ENCODE results near the gene PLD1.

PLD1 gene

GRCh38 chr3:171743327-171744157 is 66.7 kb downstream of the PLD1 start:
- no peak for DNase-seq
- H3K27ac ChIP-seq (ENCODE audit: low read depth, low read length), result no peak overlapping the region
- no peaks in the 10 kb centered on the region for H3K27me3 ChIP-seq (ENCODE audit: insufficient read depth, low read length, poor library complexity)
- no peaks in the 10 kb centered on the region for H3K79me1 ChIP-seq (ENCODE audit: low read length)
- no peaks in the 10 kb centered on the region for H3K79me2 ChIP-seq (ENCODE audit: control insufficient read depth, insufficient read depth, low read length)
- H2BK15ac ChIP-seq (replicated peaks; ENCODE audit: low read depth), result no peak overlapping the region
- no peak overlapping the region for H3K23ac ChIP-seq (ENCODE audit: low read length)
- no peak overlapping the region for H3K4me3 ChIP-seq (ENCODE audit: low read length)
- no peak overlapping the region for H3K4ac ChIP-seq (ENCODE audit: low read depth, low read length)
- H2BK5ac ChIP-seq (ENCODE audit: low read length), result no peak overlapping the region
- no peak overlapping the region for H3K4me2 ChIP-seq (ENCODE audit: low read length)
- no peaks in the 10 kb centered on the region for H3K36me3 ChIP-seq (ENCODE audit: control insufficient read depth, insufficient read depth, low read length)
- H3K56ac ChIP-seq (ENCODE audit: low read length), result no peak overlapping the region
- peaks cover 2% of the 10 kb centered on the region for H3K4me1 ChIP-seq (ENCODE audit: control insufficient read depth, low read depth, low read length)
- no peak overlapping the region for H2BK120ac ChIP-seq (ENCODE audit: low read depth, low read length)
- H3K18ac ChIP-seq (ENCODE audit: low read length), result no peak overlapping the region
- H2AK5ac ChIP-seq (ENCODE audit: low read length), result no peak overlapping the region
- H3K9ac ChIP-seq (ENCODE audit: low read length), result no peak overlapping the region
- no CpG with 5 or more reads among the region's 10 CpGs for WGBS (ENCODE audit: extremely low coverage, insufficient coverage, low lambda C conversion rate)
- H4K5ac ChIP-seq (ENCODE audit: low read length), result no peak overlapping the region
- no peak overlapping the region for H4K8ac ChIP-seq (ENCODE audit: low read depth, low read length)

GRCh38 chr3:171741377-171741776 is 68.9 kb downstream of the PLD1 start:
- Histone ChIP-seq H3K27me3 (ENCODE audit: insufficient read depth, low read length, poor library complexity) (no peaks in the 10 kb centered on the region), H3K4me3 (ENCODE audit: low read length) (no peak overlapping the region), H4K5ac (ENCODE audit: low read length) (no peak overlapping the region), H3K36me3 (ENCODE audit: control insufficient read depth, insufficient read depth, low read length) (no peaks in the 10 kb centered on the region), H2AK5ac (ENCODE audit: low read length) (no peak overlapping the region), H2BK5ac (ENCODE audit: low read length) (no peak overlapping the region), H3K18ac (ENCODE audit: low read length) (no peak overlapping the region), H4K8ac (ENCODE audit: low read depth, low read length) (no peak overlapping the region), H3K4me2 (ENCODE audit: low read length) (no peak overlapping the region), H2BK15ac (replicated peaks; ENCODE audit: low read depth) (no peak overlapping the region), H3K4me1 (ENCODE audit: control insufficient read depth, low read depth, low read length) (no peaks in the 10 kb centered on the region), H3K9ac (ENCODE audit: low read length) (no peak overlapping the region), H3K79me2 (ENCODE audit: control insufficient read depth, insufficient read depth, low read length) (no peaks in the 10 kb centered on the region), H3K23ac (ENCODE audit: low read length) (no peak overlapping the region), H3K79me1 (ENCODE audit: low read length) (no peaks in the 10 kb centered on the region), H3K4ac (ENCODE audit: low read depth, low read length) (no peak overlapping the region), H3K27ac (ENCODE audit: low read depth, low read length) (no peak overlapping the region), H2BK120ac (ENCODE audit: low read depth, low read length) (no peak overlapping the region), H3K56ac (ENCODE audit: low read length) (no peak overlapping the region)
- DNase-seq, result no peak
- no CpG with 5 or more reads among the region's 2 CpGs for WGBS (ENCODE audit: extremely low coverage, insufficient coverage, low lambda C conversion rate)

DNA sequence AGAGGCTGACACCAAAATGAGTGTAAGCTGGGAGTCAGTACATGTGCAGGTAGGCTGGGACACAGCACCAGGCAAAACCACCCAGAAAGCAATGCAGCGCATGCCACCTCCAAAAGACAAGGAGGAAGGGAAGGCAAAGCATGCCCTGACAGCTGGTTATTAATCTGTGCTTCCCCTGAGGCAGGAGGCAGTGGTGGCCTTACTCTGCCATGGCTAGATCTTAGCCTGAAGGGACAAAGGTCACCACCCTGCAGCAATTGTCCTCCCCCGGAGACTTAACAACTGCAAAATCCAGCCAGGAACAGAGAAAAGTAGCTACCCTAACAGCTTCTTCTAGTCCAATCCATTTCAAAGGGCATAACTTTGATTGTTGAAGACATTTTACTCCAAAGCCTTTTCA is 73.7 kb downstream of the PLD1 start:
- WGBS (ENCODE audit: extremely low coverage, insufficient coverage, low lambda C conversion rate), result no CpG with 5 or more reads among the region's 2 CpGs
- no peak overlapping the region for H3K27ac ChIP-seq (ENCODE audit: low read depth, low read length)
- no peaks in the 10 kb centered on the region for H3K4me1 ChIP-seq (ENCODE audit: control insufficient read depth, low read depth, low read length)
- H4K8ac ChIP-seq (ENCODE audit: low read depth, low read length), result no peak overlapping the region
- H3K4ac ChIP-seq (ENCODE audit: low read depth, low read length), result no peak overlapping the region
- no peak overlapping the region for H4K5ac ChIP-seq (ENCODE audit: low read length)
- H3K27me3 ChIP-seq (ENCODE audit: insufficient read depth, low read length, poor library complexity), result no peaks in the 10 kb centered on the region
- no peaks in the 10 kb centered on the region for H3K36me3 ChIP-seq (ENCODE audit: control insufficient read depth, insufficient read depth, low read length)
- no peak overlapping the region for H2AK5ac ChIP-seq (ENCODE audit: low read length)
- no peak overlapping the region for H3K23ac ChIP-seq (ENCODE audit: low read length)
- no peak overlapping the region for H3K4me3 ChIP-seq (ENCODE audit: low read length)
- no peaks in the 10 kb centered on the region for H3K79me1 ChIP-seq (ENCODE audit: low read length)
- no peaks in the 10 kb centered on the region for H3K79me2 ChIP-seq (ENCODE audit: control insufficient read depth, insufficient read depth, low read length)
- no peak overlapping the region for H3K56ac ChIP-seq (ENCODE audit: low read length)
- no peak overlapping the region for H2BK5ac ChIP-seq (ENCODE audit: low read length)
- H2BK15ac ChIP-seq (replicated peaks; ENCODE audit: low read depth), result no peak overlapping the region
- H2BK120ac ChIP-seq (ENCODE audit: low read depth, low read length), result no peak overlapping the region
- H3K4me2 ChIP-seq (ENCODE audit: low read length), result no peak overlapping the region
- no peak overlapping the region for H3K9ac ChIP-seq (ENCODE audit: low read length)
- no peak overlapping the region for H3K18ac ChIP-seq (ENCODE audit: low read length)
- DNase-seq, result no peak

- no peak overlapping the region for H3K56ac ChIP-seq (ENCODE audit: low read length)
These were observed 76.7 kb downstream of the PLD1 start for GRCh38 chr3:171733561-171733960.

DNA sequence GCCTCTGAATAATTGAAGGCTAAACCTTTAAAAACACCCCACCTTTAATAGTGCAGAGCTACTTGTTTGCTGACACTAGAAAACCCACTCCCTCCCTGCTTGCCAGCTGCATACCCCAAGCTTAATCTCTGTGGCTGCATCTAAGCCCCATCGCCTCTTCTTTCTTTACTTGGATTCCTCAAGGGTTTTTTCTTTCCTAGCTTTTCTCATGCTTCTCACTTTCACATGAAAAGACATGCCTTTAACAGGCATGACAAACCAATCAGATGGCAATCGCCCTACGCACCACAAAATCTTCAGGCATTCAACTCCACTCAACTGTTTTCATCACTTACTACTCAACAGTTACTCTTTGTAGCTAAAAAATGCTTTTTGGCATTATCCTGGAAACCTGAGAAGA is 77.5 kb downstream of the PLD1 start:
- H4K5ac ChIP-seq (ENCODE audit: low read length), result no peak overlapping the region
- H2BK120ac ChIP-seq (ENCODE audit: low read depth, low read length), result no peak overlapping the region
- H3K27me3 ChIP-seq (ENCODE audit: insufficient read depth, low read length, poor library complexity), result no peaks in the 10 kb centered on the region
- no peaks in the 10 kb centered on the region for H3K36me3 ChIP-seq (ENCODE audit: control insufficient read depth, insufficient read depth, low read length)
- H4K8ac ChIP-seq (ENCODE audit: low read depth, low read length), result no peak overlapping the region
- H3K9ac ChIP-seq (ENCODE audit: low read length), result no peak overlapping the region
- no peaks in the 10 kb centered on the region for H3K79me2 ChIP-seq (ENCODE audit: control insufficient read depth, insufficient read depth, low read length)
- DNase-seq, result no peak
- no peak overlapping the region for H3K4me3 ChIP-seq (ENCODE audit: low read length)
- no peaks in the 10 kb centered on the region for H3K4me1 ChIP-seq (ENCODE audit: control insufficient read depth, low read depth, low read length)
- no peak overlapping the region for H2BK15ac ChIP-seq (replicated peaks; ENCODE audit: low read depth)
- H2AK5ac ChIP-seq (ENCODE audit: low read length), result no peak overlapping the region
- WGBS (ENCODE audit: extremely low coverage, insufficient coverage, low lambda C conversion rate), result no CpG with 5 or more reads among the region's 3 CpGs
- H3K27ac ChIP-seq (ENCODE audit: low read depth, low read length), result no peak overlapping the region
- H2BK5ac ChIP-seq (ENCODE audit: low read length), result no peak overlapping the region
- H3K4me2 ChIP-seq (ENCODE audit: low read length), result no peak overlapping the region
- no peaks in the 10 kb centered on the region for H3K79me1 ChIP-seq (ENCODE audit: low read length)
- H3K4ac ChIP-seq (ENCODE audit: low read depth, low read length), result no peak overlapping the region
- no peak overlapping the region for H3K18ac ChIP-seq (ENCODE audit: low read length)
- H3K56ac ChIP-seq (ENCODE audit: low read length), result no peak overlapping the region
- H3K23ac ChIP-seq (ENCODE audit: low read length), result no peak overlapping the region

More at GRCh38 chr3:171733561-171733960, 76.7 kb downstream of the PLD1 start:
- H3K4me1 ChIP-seq (ENCODE audit: control insufficient read depth, low read depth, low read length), result no peaks in the 10 kb centered on the region
- H3K4me3 ChIP-seq (ENCODE audit: low read length), result no peak overlapping the region
- H3K23ac ChIP-seq (ENCODE audit: low read length), result no peak overlapping the region
- H3K36me3 ChIP-seq (ENCODE audit: control insufficient read depth, insufficient read depth, low read length), result no peaks in the 10 kb centered on the region
- no peaks in the 10 kb centered on the region for H3K79me1 ChIP-seq (ENCODE audit: low read length)
- no peaks in the 10 kb centered on the region for H3K27me3 ChIP-seq (ENCODE audit: insufficient read depth, low read length, poor library complexity)
- H3K4me2 ChIP-seq (ENCODE audit: low read length), result no peak overlapping the region
- no peak overlapping the region for H3K27ac ChIP-seq (ENCODE audit: low read depth, low read length)
- no peak overlapping the region for H2BK120ac ChIP-seq (ENCODE audit: low read depth, low read length)
- no peak overlapping the region for H3K4ac ChIP-seq (ENCODE audit: low read depth, low read length)
- H2BK15ac ChIP-seq (replicated peaks; ENCODE audit: low read depth), result no peak overlapping the region
- H3K9ac ChIP-seq (ENCODE audit: low read length), result no peak overlapping the region
- no peak for DNase-seq
- H2AK5ac ChIP-seq (ENCODE audit: low read length), result no peak overlapping the region
- H2BK5ac ChIP-seq (ENCODE audit: low read length), result no peak overlapping the region
- no peak overlapping the region for H3K18ac ChIP-seq (ENCODE audit: low read length)
- no peak overlapping the region for H4K5ac ChIP-seq (ENCODE audit: low read length)
- H3K79me2 ChIP-seq (ENCODE audit: control insufficient read depth, insufficient read depth, low read length), result no peaks in the 10 kb centered on the region
- H4K8ac ChIP-seq (ENCODE audit: low read depth, low read length), result no peak overlapping the region

DNA sequence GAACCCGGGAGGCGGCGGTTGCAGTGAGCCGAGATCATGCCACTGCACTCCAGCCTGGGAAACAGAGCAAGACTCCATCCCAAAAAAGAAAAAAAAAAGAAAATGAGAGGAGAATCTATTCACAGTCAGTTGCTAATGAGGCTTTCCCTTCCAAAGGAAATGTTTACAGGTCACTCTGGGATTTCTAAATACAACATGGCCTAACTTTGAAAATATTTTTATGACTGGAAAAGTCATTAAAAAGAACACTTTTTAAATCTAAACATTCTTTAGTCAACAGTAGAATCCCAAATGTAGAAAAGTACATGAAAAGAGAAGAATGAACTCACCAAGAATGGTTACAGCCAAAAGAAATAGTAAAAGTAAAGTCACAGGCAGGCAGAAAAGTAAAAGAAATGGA is 78.6 kb downstream of the PLD1 start:
- H3K79me1 ChIP-seq (ENCODE audit: low read length), result no peaks in the 10 kb centered on the region
- H2BK120ac ChIP-seq (ENCODE audit: low read depth, low read length), result no peak overlapping the region
- H4K5ac ChIP-seq (ENCODE audit: low read length), result no peak overlapping the region
- H3K36me3 ChIP-seq (ENCODE audit: control insufficient read depth, insufficient read depth, low read length), result no peaks in the 10 kb centered on the region
- H3K4me2 ChIP-seq (ENCODE audit: low read length), result no peak overlapping the region
- no peak overlapping the region for H2BK5ac ChIP-seq (ENCODE audit: low read length)
- peaks cover 2% of the 10 kb centered on the region for H3K4me1 ChIP-seq (ENCODE audit: control insufficient read depth, low read depth, low read length)
- no peak overlapping the region for H3K23ac ChIP-seq (ENCODE audit: low read length)
- H3K27me3 ChIP-seq (ENCODE audit: insufficient read depth, low read length, poor library complexity), result no peaks in the 10 kb centered on the region
- no peak overlapping the region for H3K18ac ChIP-seq (ENCODE audit: low read length)
- no peak overlapping the region for H3K27ac ChIP-seq (ENCODE audit: low read depth, low read length)
- H2AK5ac ChIP-seq (ENCODE audit: low read length), result no peak overlapping the region
- DNase-seq, result no peak
- WGBS (ENCODE audit: extremely low coverage, insufficient coverage, low lambda C conversion rate), result no CpG with 5 or more reads among the region's 4 CpGs
- H3K79me2 ChIP-seq (ENCODE audit: control insufficient read depth, insufficient read depth, low read length), result no peaks in the 10 kb centered on the region
- H3K9ac ChIP-seq (ENCODE audit: low read length), result no peak overlapping the region
- no peak overlapping the region for H3K56ac ChIP-seq (ENCODE audit: low read length)
- no peak overlapping the region for H4K8ac ChIP-seq (ENCODE audit: low read depth, low read length)
- no peak overlapping the region for H2BK15ac ChIP-seq (replicated peaks; ENCODE audit: low read depth)
- H3K4ac ChIP-seq (ENCODE audit: low read depth, low read length), result no peak overlapping the region
- H3K4me3 ChIP-seq (ENCODE audit: low read length), result no peak overlapping the region

Data from mesendoderm (in vitro differentiated cells).